Endothelial cell (in vitro differentiated cells): ENCODE measurements around the gene SAMD3. TPM values are rescaled to one million over a fixed set of nuclear protein-coding genes. Genes with fewer than 3 reads are reported as not detected.

Source experiments
- DNase-seq: peaks from one replicate; pipeline ENCODE4 v3.0.0; 2021; ENCODE audit warnings: low spot score
- H3K27ac Mint-ChIP-seq: one replicate; pipeline ENCODE4 v1.8.0; 2021; ENCODE audit warnings: mixed read lengths, inconsistent platforms; ENCODE audit not compliant: unreplicated experiment
- H3K27me3 Mint-ChIP-seq: one replicate; pipeline ENCODE4 v1.8.0; 2021; ENCODE audit warnings: mild to moderate bottlenecking, moderate library complexity, mixed read lengths, inconsistent platforms; ENCODE audit not compliant: unreplicated experiment
- H3K36me3 Mint-ChIP-seq: one replicate; pipeline ENCODE4 v1.8.0; 2021; ENCODE audit warnings: mild to moderate bottlenecking, low read depth, mixed read lengths, inconsistent platforms; ENCODE audit not compliant: unreplicated experiment
- H3K4me1 Mint-ChIP-seq: one replicate; pipeline ENCODE4 v1.8.0; 2021; ENCODE audit warnings: mild to moderate bottlenecking, mixed read lengths, inconsistent platforms; ENCODE audit not compliant: unreplicated experiment
- H3K4me3 Mint-ChIP-seq: one replicate; pipeline ENCODE4 v1.8.0; 2021; ENCODE audit warnings: mild to moderate bottlenecking, mixed read lengths, inconsistent platforms; ENCODE audit not compliant: unreplicated experiment
- H3K9me3 Mint-ChIP-seq: one replicate; pipeline ENCODE4 v1.8.0; 2021; ENCODE audit warnings: mixed read lengths, inconsistent platforms; ENCODE audit not compliant: unreplicated experiment
- CTCF ChIP-seq: fragments of 200-600 bp; sonication (generic); IDR thresholded peaks from one replicate; pipeline ENCODE4 v1.5.0; 2021; ENCODE audit warnings: antibody characterized with exemption; ENCODE audit not compliant: unreplicated experiment
- total RNA-seq: library from RNA; stranded (reverse); fragmentation: NEBNext Ultra II Directional; extraction: Animal tissue kit (Norgen Biotek cat#: 25700); gene quantifications from one replicate; pipeline ENCODE4 v1.2.1, GENCODE V29; 2021; ENCODE audit not compliant: unreplicated experiment

The SAMD3 gene
- total RNA-seq, 1 donor from 2014 or later = 1.0 TPM

- H3K27me3 Mint-ChIP-seq = no peaks in the 10 kb centered on the region
- no peak for TF ChIP-seq CTCF
- peaks cover 6% of the 10 kb centered on the region for H3K4me1 Mint-ChIP-seq
- no peaks in the 10 kb centered on the region for H3K36me3 Mint-ChIP-seq
- H3K4me3 Mint-ChIP-seq = no peak overlapping the region
- no peak overlapping the region for H3K27ac Mint-ChIP-seq
- no peak for DNase-seq
- no peaks in the 10 kb centered on the region for H3K9me3 Mint-ChIP-seq
Observed at GRCh38 chr6:130218134-130218533, 4.6 kb downstream of the SAMD3 start.

GRCh38 chr6:130216620-130217019 is 6.1 kb downstream of the SAMD3 start:
- no peaks in the 10 kb centered on the region for H3K36me3 Mint-ChIP-seq
- no peak overlapping the region for H3K27ac Mint-ChIP-seq
- no peak for TF ChIP-seq CTCF
- no peak overlapping the region for H3K4me3 Mint-ChIP-seq
- H3K9me3 Mint-ChIP-seq = no peaks in the 10 kb centered on the region
- H3K27me3 Mint-ChIP-seq = no peaks in the 10 kb centered on the region
- DNase-seq = no peak
- peaks cover 6% of the 10 kb centered on the region for H3K4me1 Mint-ChIP-seq

- H3K27me3 Mint-ChIP-seq = no peaks in the 10 kb centered on the region
Observed at GRCh38 chr6:130215526-130215925, 7.2 kb downstream of the SAMD3 start.

GRCh38 chr6:130212215-130212874 is 10.4 kb downstream of the SAMD3 start:
- no peak for TF ChIP-seq CTCF
- Mint-ChIP-seq H3K36me3 (no peaks in the 10 kb centered on the region), H3K9me3 (no peaks in the 10 kb centered on the region), H3K4me1 (peaks cover 6% of the 10 kb centered on the region), H3K27ac (no peak overlapping the region), H3K4me3 (no peak overlapping the region), H3K27me3 (no peaks in the 10 kb centered on the region)
- no peak for DNase-seq

More at GRCh38 chr6:130215526-130215925, 7.2 kb downstream of the SAMD3 start:
- no peak overlapping the region for H3K4me3 Mint-ChIP-seq
- H3K36me3 Mint-ChIP-seq = no peaks in the 10 kb centered on the region
- peaks cover 6% of the 10 kb centered on the region for H3K4me1 Mint-ChIP-seq
- H3K27ac Mint-ChIP-seq = no peak overlapping the region
- no peaks in the 10 kb centered on the region for H3K9me3 Mint-ChIP-seq
- DNase-seq = no peak
- no peak for TF ChIP-seq CTCF

GRCh38 chr6:130211691-130212090 is 11.1 kb downstream of the SAMD3 start:
- H3K9me3 Mint-ChIP-seq = no peaks in the 10 kb centered on the region
- peaks cover 6% of the 10 kb centered on the region for H3K4me1 Mint-ChIP-seq
- no peaks in the 10 kb centered on the region for H3K36me3 Mint-ChIP-seq
- H3K27ac Mint-ChIP-seq = no peak overlapping the region
- H3K27me3 Mint-ChIP-seq = no peaks in the 10 kb centered on the region
- TF ChIP-seq CTCF = no peak
- no peak overlapping the region for H3K4me3 Mint-ChIP-seq
- no peak for DNase-seq
